ENCODE results near the gene RYR2.

Gene RYR2

DNA sequence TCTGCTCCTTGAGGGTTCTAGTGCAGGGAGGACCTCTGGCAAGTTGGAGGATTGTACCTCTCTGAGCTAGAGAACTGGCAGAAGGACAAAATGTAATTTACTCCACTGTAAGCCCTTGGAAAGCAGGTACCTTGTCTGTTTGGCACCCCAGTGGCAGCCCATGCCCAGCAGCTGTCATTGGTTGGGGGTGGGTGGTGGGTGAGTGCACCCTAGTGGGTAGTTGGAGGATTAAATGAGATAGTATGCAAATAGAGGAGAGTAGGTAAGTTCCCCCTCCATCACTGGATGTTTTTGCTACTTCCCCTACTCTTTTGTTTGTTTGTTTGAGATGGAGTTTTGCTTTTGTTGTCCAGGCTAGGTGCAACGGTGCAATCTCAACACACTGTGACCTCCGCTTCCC, 69.8 kb downstream of the RYR2 start (continued):
- TF ChIP-seq TOX (CRISPR knock-in tag; IDR thresholded peaks at IDR 0.05; ENCODE audit: borderline replicate concordance) (no peak), ZNF70 (CRISPR knock-in tag; IDR thresholded peaks at IDR 0.05) (no peak), ISL1 (CRISPR knock-in tag; IDR thresholded peaks at IDR 0.05) (no peak), SNAI2 (CRISPR knock-in tag; IDR thresholded peaks at IDR 0.05) (no peak), ESRRG (CRISPR knock-in tag; IDR thresholded peaks at IDR 0.05) (no peak)

DNA sequence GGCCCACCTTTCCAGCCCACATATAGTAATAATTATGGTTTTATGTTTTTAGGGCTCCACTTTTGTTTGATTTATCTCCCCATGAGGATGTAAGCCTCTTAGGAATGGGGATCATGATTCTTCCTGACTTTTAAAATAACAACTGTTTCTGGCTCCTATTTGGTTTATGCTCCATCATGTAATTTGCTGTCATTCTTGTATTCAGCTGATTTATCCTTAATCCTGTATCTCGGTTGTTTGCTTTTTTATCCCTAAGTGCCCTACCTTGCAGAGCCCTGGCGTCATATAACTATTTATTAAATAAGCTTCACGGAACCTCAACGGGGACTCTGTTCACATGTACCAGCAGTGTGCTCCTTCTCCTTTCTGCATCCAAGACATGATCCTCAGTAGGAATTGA, 70.7 kb downstream of the RYR2 start:
- no peak for TF ChIP-seq TOX (CRISPR knock-in tag; IDR thresholded peaks at IDR 0.05; ENCODE audit: borderline replicate concordance)
- TF ChIP-seq BACH2 (CRISPR knock-in tag; IDR thresholded peaks at IDR 0.05; ENCODE audit: borderline replicate concordance) = no peak
- TF ChIP-seq PPARA (CRISPR knock-in tag; IDR thresholded peaks at IDR 0.05; ENCODE audit: borderline replicate concordance) = no peak
- no peak for TF ChIP-seq ESRRG (CRISPR knock-in tag; IDR thresholded peaks at IDR 0.05)
- ATAC-seq = no peak

- no peak for TF ChIP-seq CREB5 (CRISPR knock-in tag; IDR thresholded peaks at IDR 0.05; ENCODE audit: low read depth)
- TF ChIP-seq ZNF70 (CRISPR knock-in tag; IDR thresholded peaks at IDR 0.05) = no peak
- no peak for ATAC-seq
Observed at GRCh38 chr1:237115035-237115434, 73.1 kb downstream of the RYR2 start.

GRCh38 chr1:237119091-237119490, 77.1 kb downstream of the RYR2 start:
- TF ChIP-seq ISL1 (CRISPR knock-in tag; IDR thresholded peaks at IDR 0.05) = no peak
- TF ChIP-seq PPARA (CRISPR knock-in tag; IDR thresholded peaks at IDR 0.05; ENCODE audit: borderline replicate concordance) = no peak
- TF ChIP-seq GLIS3 (CRISPR knock-in tag; IDR thresholded peaks at IDR 0.05) = no peak
- no peak for ATAC-seq

DNA sequence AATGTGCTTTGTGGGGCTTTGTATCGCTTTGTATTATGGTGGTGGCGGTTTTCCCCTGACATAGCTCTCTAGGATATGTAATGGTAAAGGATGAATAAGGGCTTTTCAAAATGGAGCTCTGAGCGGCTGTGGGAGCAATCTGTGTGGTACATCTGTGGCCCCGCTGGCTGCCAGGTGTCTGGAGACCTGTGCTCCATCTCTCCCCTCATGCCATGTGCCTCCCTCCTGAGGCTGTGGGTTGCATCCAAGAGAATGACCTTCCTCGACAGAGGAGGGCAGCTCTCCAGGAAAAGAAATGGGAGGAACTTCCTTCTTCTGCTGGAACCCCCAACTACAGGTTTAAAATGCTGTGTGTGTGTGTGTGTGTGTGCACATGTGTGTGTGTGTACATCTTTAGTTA, 78.7 kb downstream of the RYR2 start:
- no peak for TF ChIP-seq ZNF8 (CRISPR knock-in tag; IDR thresholded peaks at IDR 0.05)
- no peak for TF ChIP-seq ZNF70 (CRISPR knock-in tag; IDR thresholded peaks at IDR 0.05)
- TF ChIP-seq CSDC2 (CRISPR knock-in tag; IDR thresholded peaks at IDR 0.05) = no peak
- no peak for TF ChIP-seq CREB5 (CRISPR knock-in tag; IDR thresholded peaks at IDR 0.05; ENCODE audit: low read depth)
- no peak for TF ChIP-seq ESRRG (CRISPR knock-in tag; IDR thresholded peaks at IDR 0.05)
- TF ChIP-seq TCF4 (CRISPR knock-in tag; IDR thresholded peaks at IDR 0.05; ENCODE audit: borderline replicate concordance) = no peak
- TF ChIP-seq, protein P1, sequence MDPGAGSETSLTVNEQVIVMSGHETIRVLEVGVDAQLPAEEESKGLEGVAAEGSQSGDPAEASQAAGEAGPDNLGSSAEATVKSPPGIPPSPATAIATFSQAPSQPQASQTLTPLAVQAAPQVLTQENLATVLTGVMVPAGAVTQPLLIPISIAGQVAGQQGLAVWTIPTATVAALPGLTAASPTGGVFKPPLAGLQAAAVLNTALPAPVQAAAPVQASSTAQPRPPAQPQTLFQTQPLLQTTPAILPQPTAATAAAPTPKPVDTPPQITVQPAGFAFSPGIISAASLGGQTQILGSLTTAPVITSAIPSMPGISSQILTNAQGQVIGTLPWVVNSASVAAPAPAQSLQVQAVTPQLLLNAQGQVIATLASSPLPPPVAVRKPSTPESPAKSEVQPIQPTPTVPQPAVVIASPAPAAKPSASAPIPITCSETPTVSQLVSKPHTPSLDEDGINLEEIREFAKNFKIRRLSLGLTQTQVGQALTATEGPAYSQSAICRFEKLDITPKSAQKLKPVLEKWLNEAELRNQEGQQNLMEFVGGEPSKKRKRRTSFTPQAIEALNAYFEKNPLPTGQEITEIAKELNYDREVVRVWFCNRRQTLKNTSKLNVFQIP (CRISPR knock-in tag; IDR thresholded peaks at IDR 0.05; ENCODE audit: borderline replicate concordance, low read depth) = no peak
- TF ChIP-seq PPARA (CRISPR knock-in tag; IDR thresholded peaks at IDR 0.05; ENCODE audit: borderline replicate concordance) = no peak
- no peak for ATAC-seq

DNA sequence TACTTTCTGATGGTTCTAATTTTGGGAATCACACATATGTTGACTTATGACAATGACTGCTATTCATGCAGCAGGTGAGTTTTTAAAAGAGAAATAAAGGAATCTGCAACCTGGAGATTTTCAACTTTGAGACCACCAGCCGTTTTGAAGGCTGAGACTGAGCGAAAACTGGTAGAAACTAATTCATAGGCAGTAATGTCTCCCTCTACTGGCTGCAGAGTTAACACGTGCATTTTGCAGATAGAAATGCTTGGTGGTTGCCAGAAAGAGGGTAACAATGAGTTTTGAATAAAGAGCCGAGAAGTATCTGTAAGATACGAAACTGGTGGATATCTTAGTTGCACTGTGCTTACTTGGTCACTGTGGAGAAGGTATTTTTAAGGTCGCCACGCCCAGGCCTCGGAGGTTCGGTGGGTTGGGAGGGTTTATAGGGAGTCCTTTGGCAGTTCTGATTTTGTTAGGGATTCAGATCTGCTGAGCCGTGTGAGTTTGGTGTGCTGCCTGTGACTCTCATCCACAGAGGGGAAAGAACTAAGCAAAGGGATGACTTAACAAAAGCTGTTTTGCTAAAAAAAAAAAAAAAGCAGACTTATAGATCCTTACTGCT, 83.0 kb downstream of the RYR2 start:
- no peak for ATAC-seq
- TF ChIP-seq ESRRG (CRISPR knock-in tag; IDR thresholded peaks at IDR 0.05) (no peak), CSDC2 (CRISPR knock-in tag; IDR thresholded peaks at IDR 0.05) (no peak), ZNF565 (CRISPR knock-in tag; conservative IDR thresholded peaks at IDR 0.05; ENCODE audit: low read depth) (no peak), ZFP3 (CRISPR knock-in tag; IDR thresholded peaks at IDR 0.05) (no peak), ZNF8 (CRISPR knock-in tag; IDR thresholded peaks at IDR 0.05) (no peak), PPARA (CRISPR knock-in tag; IDR thresholded peaks at IDR 0.05; ENCODE audit: borderline replicate concordance) (no peak), GLIS3 (CRISPR knock-in tag; IDR thresholded peaks at IDR 0.05) (no peak)
- TF ChIP-seq, protein P2, sequence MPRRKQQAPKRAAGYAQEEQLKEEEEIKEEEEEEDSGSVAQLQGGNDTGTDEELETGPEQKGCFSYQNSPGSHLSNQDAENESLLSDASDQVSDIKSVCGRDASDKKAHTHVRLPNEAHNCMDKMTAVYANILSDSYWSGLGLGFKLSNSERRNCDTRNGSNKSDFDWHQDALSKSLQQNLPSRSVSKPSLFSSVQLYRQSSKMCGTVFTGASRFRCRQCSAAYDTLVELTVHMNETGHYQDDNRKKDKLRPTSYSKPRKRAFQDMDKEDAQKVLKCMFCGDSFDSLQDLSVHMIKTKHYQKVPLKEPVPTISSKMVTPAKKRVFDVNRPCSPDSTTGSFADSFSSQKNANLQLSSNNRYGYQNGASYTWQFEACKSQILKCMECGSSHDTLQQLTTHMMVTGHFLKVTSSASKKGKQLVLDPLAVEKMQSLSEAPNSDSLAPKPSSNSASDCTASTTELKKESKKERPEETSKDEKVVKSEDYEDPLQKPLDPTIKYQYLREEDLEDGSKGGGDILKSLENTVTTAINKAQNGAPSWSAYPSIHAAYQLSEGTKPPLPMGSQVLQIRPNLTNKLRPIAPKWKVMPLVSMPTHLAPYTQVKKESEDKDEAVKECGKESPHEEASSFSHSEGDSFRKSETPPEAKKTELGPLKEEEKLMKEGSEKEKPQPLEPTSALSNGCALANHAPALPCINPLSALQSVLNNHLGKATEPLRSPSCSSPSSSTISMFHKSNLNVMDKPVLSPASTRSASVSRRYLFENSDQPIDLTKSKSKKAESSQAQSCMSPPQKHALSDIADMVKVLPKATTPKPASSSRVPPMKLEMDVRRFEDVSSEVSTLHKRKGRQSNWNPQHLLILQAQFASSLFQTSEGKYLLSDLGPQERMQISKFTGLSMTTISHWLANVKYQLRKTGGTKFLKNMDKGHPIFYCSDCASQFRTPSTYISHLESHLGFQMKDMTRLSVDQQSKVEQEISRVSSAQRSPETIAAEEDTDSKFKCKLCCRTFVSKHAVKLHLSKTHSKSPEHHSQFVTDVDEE (CRISPR knock-in tag; IDR thresholded peaks at IDR 0.05) = no peak
